Endothelial cell of umbilical vein (primary cell): Measurements from ENCODE around the gene TRAPPC10.

Experiments
- CTCF ChIP-seq, 2 donors: IDR thresholded peaks; 1 replicate in 1 of 2; 2 replicates in 1 of 2; pipeline ENCODE4 v1.5.1; 2011; ENCODE audit warnings: low read length in 2 of 2, mild to moderate bottlenecking in 2 of 2, moderate library complexity in 2 of 2, control low read depth in 1 of 2, inconsistent platforms in 1 of 2, low read depth in 1 of 2; ENCODE audit not compliant: insufficient read depth in 1 of 2; ENCODE audit errors: extremely low read depth in 1 of 2
- EZH2 ChIP-seq: IDR thresholded peaks from 2 replicates; pipeline ENCODE4 v1.6.1; 2012; ENCODE audit warnings: borderline replicate concordance, low read depth, mild to moderate bottlenecking, moderate library complexity, low read length, inconsistent platforms; ENCODE audit not compliant: severe bottlenecking
- POLR2AphosphoS5 ChIP-seq: IDR thresholded peaks from 2 replicates; pipeline ENCODE4 v1.6.1; 2012; ENCODE audit warnings: low read depth, mild to moderate bottlenecking, control low read depth, low read length, moderate library complexity; ENCODE audit not compliant: insufficient read depth

- no peak for TF ChIP-seq POLR2AphosphoS5
- no peak for TF ChIP-seq EZH2
- TF ChIP-seq CTCF (IDR thresholded peaks at IDR 0.05; ENCODE audit: extremely low read depth in 1 of 2, insufficient read depth in 1 of 2, low read depth in 1 of 2, low read length in 2 of 2), result no peak
Measured at GRCh38 chr21:44090325-44090724, 78.2 kb downstream of the TRAPPC10 start.
